B cell (primary cell): Measurements from ENCODE around the gene SLC26A1.

Experiments used
- CTCF ChIP-seq: fragments of 200-600 bp; IDR thresholded peaks from one replicate; pipeline ENCODE4 v1.8.0; 2022; ENCODE audit warnings: antibody characterized with exemption, mild to moderate bottlenecking
- EZH2 ChIP-seq: IDR thresholded peaks from 2 replicates; pipeline ENCODE4 v1.6.1; 2012; ENCODE audit warnings: borderline replicate concordance, low read depth, mild to moderate bottlenecking, moderate library complexity, low read length; ENCODE audit not compliant: insufficient read depth, poor library complexity, severe bottlenecking

DNA sequence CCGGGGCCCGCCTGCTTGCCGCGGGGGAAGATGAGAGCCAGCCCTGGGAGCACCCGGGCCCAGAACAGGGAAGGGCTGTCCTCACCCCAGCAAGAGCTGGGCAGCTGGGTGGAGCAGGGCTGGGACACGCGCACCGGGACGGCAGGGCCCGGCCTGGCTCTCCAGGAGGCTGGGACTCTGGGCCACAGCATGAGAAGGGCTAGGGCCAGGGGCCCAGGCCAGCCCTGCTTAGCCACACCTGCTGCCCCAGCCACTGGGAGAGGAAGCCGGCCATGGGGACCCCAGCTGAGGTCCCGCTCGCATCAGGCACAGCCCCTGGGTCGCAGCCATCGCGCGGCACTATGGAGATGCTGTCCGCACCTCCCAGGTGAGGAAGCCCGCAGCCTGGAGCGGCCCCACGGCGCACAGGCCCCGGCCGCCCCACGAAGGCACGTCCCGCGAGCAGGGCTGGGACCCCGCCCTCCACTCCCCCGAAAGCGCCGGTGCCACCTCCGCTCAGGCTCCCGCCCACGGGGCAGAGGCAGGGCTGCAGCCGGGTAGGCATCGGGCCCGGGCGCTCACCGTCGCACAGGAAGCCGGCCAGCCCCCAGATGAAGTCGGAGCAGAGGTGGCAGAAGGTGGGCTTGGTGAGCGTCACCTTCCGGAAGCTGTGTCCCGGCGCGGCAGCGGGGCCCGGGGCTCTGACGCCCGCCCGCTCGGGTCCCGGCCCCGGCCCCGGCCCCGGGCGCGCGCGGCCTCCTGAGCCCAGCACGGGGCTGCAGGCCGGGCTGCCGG, 20.4 kb downstream of the SLC26A1 start:
- TF ChIP-seq CTCF, result no peak
- no peak for TF ChIP-seq EZH2
